HG02759 (cell line): ENCODE results near the gene ODAD2.
"Not testable (repeated sequence)": the region's sequence is repeated elsewhere in the genome, so short reads cannot be mapped to it uniquely, and the experiment has no call there.

Experiments
- ATAC-seq: cut with Tn5 transposase; IDR thresholded peaks from one replicate; pipeline ENCODE4 v1.9.1; 2021; ENCODE audit warnings: mild to moderate bottlenecking, moderate library complexity; ENCODE audit not compliant: unreplicated experiment

ODAD2 gene

GRCh38 chr10:27970795-27971194 lies 28.1 kb downstream of the ODAD2 start:
- not testable (repeated sequence) for ATAC-seq

GRCh38 chr10:27969931-27970330 lies 28.9 kb downstream of the ODAD2 start:
- not testable (repeated sequence) for ATAC-seq

GRCh38 chr10:27959093-27959715 lies 39.7 kb downstream of the ODAD2 start:
- ATAC-seq, result no peak

GRCh38 chr10:27958383-27958782 lies 40.5 kb downstream of the ODAD2 start:
- ATAC-seq, result peak; percentile 55

GRCh38 chr10:27950242-27950564 lies 48.7 kb downstream of the ODAD2 start:
- no peak for ATAC-seq

- ATAC-seq, result no peak
Observed at GRCh38 chr10:27949528-27950241, 49.2 kb downstream of the ODAD2 start.

GRCh38 chr10:27948186-27948585 lies 50.7 kb downstream of the ODAD2 start:
- ATAC-seq, result no peak

GRCh38 chr10:27947540-27947939 lies 51.3 kb downstream of the ODAD2 start:
- no peak for ATAC-seq

GRCh38 chr10:27944005-27944404 lies 54.9 kb downstream of the ODAD2 start:
- no peak for ATAC-seq

GRCh38 chr10:27914888-27915287 lies 84.0 kb downstream of the ODAD2 start:
- no peak for ATAC-seq

- no peak for ATAC-seq
Observed at GRCh38 chr10:27912231-27912630, 86.6 kb downstream of the ODAD2 start.

GRCh38 chr10:27911539-27911938 lies 87.3 kb downstream of the ODAD2 start:
- no peak for ATAC-seq

- no peak for ATAC-seq
Observed at GRCh38 chr10:27911011-27911410, 87.9 kb downstream of the ODAD2 start.

- ATAC-seq, result no peak
Observed at GRCh38 chr10:27908231-27908630, 90.6 kb downstream of the ODAD2 start.

GRCh38 chr10:27899485-27899884 lies 99.4 kb downstream of the ODAD2 start:
- ATAC-seq, result not testable (repeated sequence)

- no peak for ATAC-seq
Observed at GRCh38 chr10:27899058-27899457, 99.8 kb downstream of the ODAD2 start.

GRCh38 chr10:27893358-27893954 lies 105.4 kb downstream of the ODAD2 start:
- ATAC-seq, result no peak

- no peak for ATAC-seq
Observed at GRCh38 chr10:27890971-27891370, 107.9 kb downstream of the ODAD2 start.

- ATAC-seq, result no peak
Observed at GRCh38 chr10:27889518-27889917, 109.4 kb downstream of the ODAD2 start.

GRCh38 chr10:27884185-27884641 lies 114.7 kb downstream of the ODAD2 start:
- ATAC-seq, result no peak

- ATAC-seq, result no peak
Observed at GRCh38 chr10:27878281-27878680, 120.6 kb downstream of the ODAD2 start.

- ATAC-seq, result no peak
Observed at GRCh38 chr10:27865221-27865635, 133.7 kb downstream of the ODAD2 start.
